Measurements from ENCODE around the gene HOXD9.

HOXD9 gene

GRCh38 chr2:176169181-176169580 is 46.7 kb downstream of the HOXD9 start:
- Histone ChIP-seq H3K36me3 (ENCODE audit: insufficient read depth, low read length) (no peaks in the 10 kb centered on the region), H3K4me2 (ENCODE audit: low read length) (no peak overlapping the region), H3K9ac (ENCODE audit: low read depth, low read length) (no peak overlapping the region), H3K4me1 (ENCODE audit: control insufficient read depth, insufficient read depth, low read length) (peaks cover 7% of the 10 kb centered on the region), H3K4me3 (ENCODE audit: low read length) (no peak overlapping the region), H3K9me3 (replicated peaks; ENCODE audit: low read length) (no peaks in the 10 kb centered on the region), H3K27me3 (ENCODE audit: control insufficient read depth, insufficient read depth, low read length) (peaks cover 64% of the 10 kb centered on the region)

GRCh38 chr2:176169711-176170110 is 47.2 kb downstream of the HOXD9 start:
- H3K9me3 ChIP-seq (replicated peaks; ENCODE audit: low read length), result no peaks in the 10 kb centered on the region
- no peaks in the 10 kb centered on the region for H3K36me3 ChIP-seq (ENCODE audit: insufficient read depth, low read length)
- H3K27me3 ChIP-seq (ENCODE audit: control insufficient read depth, insufficient read depth, low read length), result peaks cover 62% of the 10 kb centered on the region
- no peak overlapping the region for H3K9ac ChIP-seq (ENCODE audit: low read depth, low read length)
- no peak overlapping the region for H3K4me2 ChIP-seq (ENCODE audit: low read length)
- H3K4me3 ChIP-seq (ENCODE audit: low read length), result no peak overlapping the region
- peaks cover 4% of the 10 kb centered on the region for H3K4me1 ChIP-seq (ENCODE audit: control insufficient read depth, insufficient read depth, low read length)

GRCh38 chr2:176170602-176171305 is 48.2 kb downstream of the HOXD9 start:
- Histone ChIP-seq H3K4me2 (ENCODE audit: low read length) (no peak overlapping the region), H3K4me1 (ENCODE audit: control insufficient read depth, insufficient read depth, low read length) (no peaks in the 10 kb centered on the region), H3K9ac (ENCODE audit: low read depth, low read length) (no peak overlapping the region), H3K27me3 (ENCODE audit: control insufficient read depth, insufficient read depth, low read length) (peaks cover 56% of the 10 kb centered on the region), H3K36me3 (ENCODE audit: insufficient read depth, low read length) (no peaks in the 10 kb centered on the region), H3K4me3 (ENCODE audit: low read length) (no peak overlapping the region), H3K9me3 (replicated peaks; ENCODE audit: low read length) (no peaks in the 10 kb centered on the region)

- no peak overlapping the region for H3K4me3 ChIP-seq (ENCODE audit: low read length)
- H3K9me3 ChIP-seq (replicated peaks; ENCODE audit: low read length), result no peaks in the 10 kb centered on the region
- no peaks in the 10 kb centered on the region for H3K36me3 ChIP-seq (ENCODE audit: insufficient read depth, low read length)
- H3K27me3 ChIP-seq (ENCODE audit: control insufficient read depth, insufficient read depth, low read length), result peaks cover 57% of the 10 kb centered on the region
- no peak overlapping the region for H3K4me2 ChIP-seq (ENCODE audit: low read length)
- H3K9ac ChIP-seq (ENCODE audit: low read depth, low read length), result no peak overlapping the region
- no peaks in the 10 kb centered on the region for H3K4me1 ChIP-seq (ENCODE audit: control insufficient read depth, insufficient read depth, low read length)
Measured at GRCh38 chr2:176171351-176172006, 49.0 kb downstream of the HOXD9 start.

- Histone ChIP-seq H3K27me3 (ENCODE audit: control insufficient read depth, insufficient read depth, low read length) (peaks cover 61% of the 10 kb centered on the region), H3K4me1 (ENCODE audit: control insufficient read depth, insufficient read depth, low read length) (no peaks in the 10 kb centered on the region), H3K4me3 (ENCODE audit: low read length) (no peak overlapping the region), H3K4me2 (ENCODE audit: low read length) (no peak overlapping the region), H3K36me3 (ENCODE audit: insufficient read depth, low read length) (no peaks in the 10 kb centered on the region), H3K9me3 (replicated peaks; ENCODE audit: low read length) (no peaks in the 10 kb centered on the region), H3K9ac (ENCODE audit: low read depth, low read length) (no peak overlapping the region)
Measured at GRCh38 chr2:176172007-176172894, 49.7 kb downstream of the HOXD9 start.

GRCh38 chr2:176172895-176173566 is 50.5 kb downstream of the HOXD9 start:
- Histone ChIP-seq H3K9ac (ENCODE audit: low read depth, low read length) (no peak overlapping the region), H3K4me1 (ENCODE audit: control insufficient read depth, insufficient read depth, low read length) (no peaks in the 10 kb centered on the region), H3K4me3 (ENCODE audit: low read length) (no peak overlapping the region), H3K9me3 (replicated peaks; ENCODE audit: low read length) (no peaks in the 10 kb centered on the region), H3K27me3 (ENCODE audit: control insufficient read depth, insufficient read depth, low read length) (peaks cover 64% of the 10 kb centered on the region), H3K4me2 (ENCODE audit: low read length) (no peak overlapping the region), H3K36me3 (ENCODE audit: insufficient read depth, low read length) (no peaks in the 10 kb centered on the region)

GRCh38 chr2:176173567-176174381 is 51.3 kb downstream of the HOXD9 start:
- Histone ChIP-seq H3K4me1 (ENCODE audit: control insufficient read depth, insufficient read depth, low read length) (no peaks in the 10 kb centered on the region), H3K36me3 (ENCODE audit: insufficient read depth, low read length) (no peaks in the 10 kb centered on the region), H3K4me3 (ENCODE audit: low read length) (no peak overlapping the region), H3K27me3 (ENCODE audit: control insufficient read depth, insufficient read depth, low read length) (peaks cover 71% of the 10 kb centered on the region), H3K9me3 (replicated peaks; ENCODE audit: low read length) (no peaks in the 10 kb centered on the region), H3K4me2 (ENCODE audit: low read length) (no peak overlapping the region), H3K9ac (ENCODE audit: low read depth, low read length) (no peak overlapping the region)

- H3K36me3 ChIP-seq (ENCODE audit: insufficient read depth, low read length), result no peaks in the 10 kb centered on the region
- peaks cover 77% of the 10 kb centered on the region for H3K27me3 ChIP-seq (ENCODE audit: control insufficient read depth, insufficient read depth, low read length)
- H3K4me2 ChIP-seq (ENCODE audit: low read length), result no peak overlapping the region
- H3K9me3 ChIP-seq (replicated peaks; ENCODE audit: low read length), result no peaks in the 10 kb centered on the region
- H3K4me1 ChIP-seq (ENCODE audit: control insufficient read depth, insufficient read depth, low read length), result no peaks in the 10 kb centered on the region
- no peak overlapping the region for H3K4me3 ChIP-seq (ENCODE audit: low read length)
- no peak overlapping the region for H3K9ac ChIP-seq (ENCODE audit: low read depth, low read length)
Measured at GRCh38 chr2:176174382-176174823, 51.9 kb downstream of the HOXD9 start.
